Ovary (tissue), 9 donors: ENCODE measurements around the gene MPRIP. TPM values are rescaled to one million over a fixed set of nuclear protein-coding genes. Genes with fewer than 3 reads are reported as not detected.

ENCODE experiments used
- DNase-seq, 5 donors: peaks; one replicate each; pipeline ENCODE4 v3.0.0-alpha.2; 2019 to 2020
- H3K27ac ChIP-seq, 2 donors: fragments of 200-600 bp; one replicate each; pipeline versions ENCODE4 v1.5.1 to v1.8.0; 2019 to 2022
- H3K27me3 ChIP-seq: fragments of 200-600 bp; one replicate; pipeline ENCODE4 v1.8.0; 2022
- H3K36me3 ChIP-seq: fragments of 200-600 bp; sonication (generic); one replicate; pipeline ENCODE4 v1.5.1; 2019
- H3K4me1 ChIP-seq: one replicate; pipeline ENCODE4 v1.8.1; 2013; ENCODE audit warnings: mild to moderate bottlenecking, moderate library complexity; ENCODE audit not compliant: insufficient read depth
- H3K4me3 ChIP-seq: fragments of 200-600 bp; sonication (generic); one replicate; pipeline ENCODE4 v1.5.1; 2017
- H3K9me3 ChIP-seq, 2 donors: fragments of 200-600 bp in 1 of 2; sonication (generic) in 1 of 2; one replicate each; pipeline versions ENCODE4 v1.5.1 to v1.8.1; 2013 to 2019; ENCODE audit warnings: mild to moderate bottlenecking in 1 of 2, moderate library complexity in 1 of 2
- CTCF ChIP-seq, 3 donors: fragments of 450-650 bp in 2 of 3; fragments of 200-600 bp in 1 of 3; IDR thresholded peaks; one replicate each; pipeline versions ENCODE4 v1.5.1 to v1.8.0; 2016 to 2022; ENCODE audit warnings: antibody characterized with exemption in 3 of 3, mild to moderate bottlenecking in 1 of 3
- EP300 ChIP-seq: sonication (generic); formaldehyde crosslinking; IDR thresholded peaks from one replicate; pipeline ENCODE4 v1.6.1; 2017; ENCODE audit warnings: antibody characterized with exemption
- POLR2A ChIP-seq: fragments of 450-650 bp; IDR thresholded peaks from one replicate; pipeline ENCODE4 v1.6.1; 2017; ENCODE audit warnings: antibody characterized with exemption, mild to moderate bottlenecking, moderate library complexity
- WGBS, 3 donors: extraction: QIAGEN DNeasy Blood & Tissue Kit in 1 of 3; methylation state at CpG; one replicate each; pipeline versions ENCODE4 v1.1.5 to v1.1.7; 2013 to 2017; 5-methylcytosine and 5-hydroxymethylcytosine counted together
- intact Hi-C, 4 donors: fragments of 100-400 bp; cut with DNase I; formaldehyde crosslinking; loops; one replicate each; pipeline versions ENCODE4 v1.11.0 to v1.15.1; 2022 to 2023
- polyA plus RNA-seq, 2 donors: library from polyadenylated mRNA; stranded (reverse); fragments of 200-250 nt in 1 of 2; fragments of 350-450 nt in 1 of 2; fragmentation: Illumina TruSeq in 1 of 2; extraction: RNeasy Lipid Tissue Mini Kit (QIAGEN cat#74804) in 1 of 2; gene quantifications; one replicate each; pipeline ENCODE4 v1.2.3, GENCODE V29; 2013 to 2014
- total RNA-seq, 7 donors: library from RNA; depleted of rRNA in 2 of 7; stranded (reverse); fragments of >200 nt in 2 of 7; fragmentation: NEBNext Ultra II Directional in 3 of 7; extraction: Animal tissue kit (Norgen Biotek cat#: 25700) in 3 of 7; gene quantifications; one replicate each; pipeline versions ENCODE4 v1.1.0 to v1.2.4, GENCODE V29; 2016 to 2023
- donor health status: DM: no; HTN: no; CAD: no; lungs with moderate emphysema.
- donor health status: DM: no; HTN: no; CAD: no.
- donor health status: Bipolar disorder and iron deficiency.
- donor health status: DM: yes; HTN: yes; CAD: no.
- donor health status: DM: no; HTN: no; CAD: no.
- donor health status: DM: yes; HTN: yes; CAD: no.

The MPRIP gene
- total and polyA plus RNA-seq, 9 donors, result 72.3 to 256 (median 202) TPM

- no peaks in the 10 kb centered on the region for H3K36me3 ChIP-seq
- H3K4me1 ChIP-seq, result no peaks in the 10 kb centered on the region
- no peaks in the 10 kb centered on the region for H3K9me3 ChIP-seq
- intact Hi-C loops, result no loop called here
- 87 to 94% (median 92%) methylated on average over 5 of the region's 5 CpGs for WGBS, 3 donors
- H3K27ac ChIP-seq, result no peak overlapping the region
- TF ChIP-seq CTCF (IDR thresholded peaks at IDR 0.05) (no peak), EP300 (no peak), POLR2A (no peak)
- no peak overlapping the region for H3K4me3 ChIP-seq
- DNase-seq, result no peak
- H3K27me3 ChIP-seq, result no peaks in the 10 kb centered on the region
These were observed 126.1 kb downstream of the MPRIP start for GRCh38 chr17:17168401-17168800.

- Histone ChIP-seq H3K36me3 (no peaks in the 10 kb centered on the region), H3K4me1 (no peaks in the 10 kb centered on the region), H3K27me3 (no peaks in the 10 kb centered on the region), H3K4me3 (no peak overlapping the region), H3K9me3 (no peaks in the 10 kb centered on the region), H3K27ac (no peak overlapping the region)
- intact Hi-C loops, result no loop called here
- TF ChIP-seq EP300 (no peak), POLR2A (no peak), CTCF (IDR thresholded peaks at IDR 0.05) (no peak)
- no peak for DNase-seq
- 78 to 89% (median 82%) methylated on average over 4 of the region's 4 CpGs for WGBS, 3 donors
These were observed 127.1 kb downstream of the MPRIP start for GRCh38 chr17:17169396-17169795.

- Histone ChIP-seq H3K27ac (no peak overlapping the region), H3K4me3 (no peak overlapping the region), H3K4me1 (no peaks in the 10 kb centered on the region), H3K9me3 (no peaks in the 10 kb centered on the region), H3K36me3 (no peaks in the 10 kb centered on the region), H3K27me3 (no peaks in the 10 kb centered on the region)
- WGBS, 3 donors, result 45 to 49% (median 46%) methylated on average over 9 of the region's 9 CpGs
- DNase-seq, result no peak
- TF ChIP-seq CTCF (IDR thresholded peaks at IDR 0.05), result no peak
- TF ChIP-seq POLR2A, result no peak
- no peak for TF ChIP-seq EP300
- intact Hi-C loops, result no loop called here
These were observed 128.2 kb downstream of the MPRIP start for GRCh38 chr17:17170346-17170985.

GRCh38 chr17:17171186-17171585 lies 128.9 kb downstream of the MPRIP start:
- Histone ChIP-seq H3K27me3 (no peaks in the 10 kb centered on the region), H3K4me1 (no peaks in the 10 kb centered on the region), H3K27ac (no peak overlapping the region), H3K9me3 (no peaks in the 10 kb centered on the region), H3K4me3 (no peak overlapping the region), H3K36me3 (no peaks in the 10 kb centered on the region)
- TF ChIP-seq EP300, result no peak
- no peak for TF ChIP-seq CTCF (IDR thresholded peaks at IDR 0.05)
- TF ChIP-seq POLR2A, result no peak
- intact Hi-C loops, result no loop called here
- 86 to 89% (median 87%) methylated on average over 7 of the region's 7 CpGs for WGBS, 3 donors
- DNase-seq, result no peak
